Stimulated activated CD8-positive, alpha-beta memory T cell treated with anti-CD3 and anti-CD28 coated beads, Interleukin-7, amount 100 ng/mL, for 4 hours (primary cell): ENCODE data around the gene MRPL58.
"Not testable (repeated sequence)": the region's sequence is repeated elsewhere in the genome, so short reads cannot be mapped to it uniquely, and the experiment has no call there.

Experiments used
- DNase-seq, 2 donors: peaks; one replicate each; pipeline ENCODE4 v3.0.0-alpha.2; 2020; ENCODE audit warnings: low read depth in 2 of 2

Gene MRPL58

DNA sequence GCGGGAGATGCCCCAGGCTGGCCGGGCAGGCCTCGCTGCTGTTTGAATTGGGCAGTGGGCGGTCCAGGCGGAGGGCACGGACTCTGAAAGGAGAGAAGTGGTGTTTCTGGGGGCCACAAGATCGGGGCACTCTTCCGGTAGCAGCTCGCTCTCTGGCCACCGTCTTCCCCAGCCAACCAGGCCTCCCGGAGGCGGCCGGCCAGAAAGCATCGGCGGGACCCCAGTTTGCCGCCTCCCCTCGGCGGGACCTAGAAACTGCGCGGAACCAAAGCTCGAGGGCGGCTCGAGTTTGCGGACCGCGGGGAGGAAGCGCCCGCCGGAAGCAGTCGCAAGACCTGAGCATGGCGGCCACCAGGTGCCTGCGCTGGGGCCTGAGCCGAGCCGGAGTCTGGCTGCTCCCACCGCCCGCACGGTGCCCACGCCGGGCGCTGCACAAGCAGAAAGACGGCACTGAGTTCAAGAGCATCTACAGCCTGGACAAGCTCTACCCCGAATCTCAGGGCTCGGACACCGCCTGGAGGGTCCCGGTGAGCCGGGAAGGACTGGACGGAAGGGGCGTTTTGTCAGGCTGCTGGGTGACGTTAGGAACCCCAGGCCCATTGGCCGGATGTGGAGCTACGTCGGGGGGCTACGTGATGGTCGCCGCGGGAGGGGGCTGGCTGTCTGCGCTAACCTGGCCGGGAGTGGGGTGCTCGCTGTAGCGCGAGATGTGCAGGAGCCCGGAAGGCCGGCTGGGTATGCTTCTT, at the start of gene MRPL58:
Gene MRPL58 (plus strand): TSS at position 325 of the 746 bp plus-strand sequence. CDS start 17 bp downstream, at position 342.
- DNase-seq: peak; percentile 48 to 76

- DNase-seq: no peak
Measured at GRCh38 chr17:74963656-74964055, 48.8 kb upstream of the MRPL58 start.

DNA sequence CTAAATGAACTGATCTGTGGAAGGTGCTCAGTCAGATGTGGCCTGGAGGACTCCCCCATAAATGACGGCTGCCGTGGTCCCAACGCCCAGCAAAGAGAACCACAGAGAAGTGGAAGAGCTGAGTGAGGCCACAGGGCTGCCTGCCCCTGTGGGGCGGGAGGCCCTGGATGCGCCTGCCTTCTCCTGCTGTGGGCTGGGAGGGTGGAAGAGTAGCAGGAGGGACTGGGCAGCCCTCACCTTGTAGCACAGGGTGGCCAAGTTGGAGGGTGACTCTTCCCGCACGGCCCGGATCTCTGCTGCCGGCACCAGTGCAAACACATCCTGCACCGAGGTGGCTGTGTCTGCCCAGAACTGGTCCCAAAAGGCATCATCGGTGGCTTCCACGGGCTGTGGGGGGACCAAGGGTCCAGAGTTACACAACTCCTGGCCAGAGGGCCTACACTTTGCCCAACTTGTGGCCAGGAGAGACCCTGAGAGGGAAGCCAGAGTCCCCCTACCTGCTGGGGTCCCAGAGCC, 48.2 kb upstream of the MRPL58 start:
- DNase-seq: no peak

DNA sequence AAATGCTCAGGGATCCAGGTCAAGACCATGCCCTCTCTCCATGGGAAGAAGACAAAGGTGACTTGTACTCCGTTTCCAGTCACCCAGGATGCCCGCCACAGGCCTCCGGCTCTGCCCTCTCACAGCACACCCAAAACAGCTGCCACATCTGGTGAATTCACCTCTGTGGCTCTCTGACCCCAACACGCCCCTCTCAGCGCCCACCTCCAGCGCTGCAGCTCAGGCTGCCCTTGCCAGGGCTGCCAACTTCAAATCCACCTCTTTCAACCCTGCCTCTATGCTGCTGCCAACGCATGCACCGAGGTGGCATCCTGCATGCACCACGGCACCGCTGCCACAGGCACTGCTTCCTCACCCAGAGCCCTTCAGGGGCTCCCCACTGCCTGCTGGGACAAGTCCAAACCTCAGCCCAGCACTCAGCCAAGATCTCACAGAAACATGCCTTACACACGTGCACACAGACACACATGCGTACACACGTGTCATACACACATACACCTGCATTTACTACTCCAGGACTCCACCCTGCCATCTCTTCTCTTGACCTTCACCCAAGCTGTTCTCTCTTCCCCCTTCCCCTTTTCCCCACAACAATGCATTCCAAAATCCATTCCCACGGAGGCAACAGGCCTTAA, 47.4 kb upstream of the MRPL58 start:
- no peak for DNase-seq

GRCh38 chr17:74968361-74968780, 44.1 kb upstream of the MRPL58 start:
- DNase-seq: no peak

GRCh38 chr17:74969501-74969900, 43.0 kb upstream of the MRPL58 start:
- DNase-seq: not testable (repeated sequence)

DNA sequence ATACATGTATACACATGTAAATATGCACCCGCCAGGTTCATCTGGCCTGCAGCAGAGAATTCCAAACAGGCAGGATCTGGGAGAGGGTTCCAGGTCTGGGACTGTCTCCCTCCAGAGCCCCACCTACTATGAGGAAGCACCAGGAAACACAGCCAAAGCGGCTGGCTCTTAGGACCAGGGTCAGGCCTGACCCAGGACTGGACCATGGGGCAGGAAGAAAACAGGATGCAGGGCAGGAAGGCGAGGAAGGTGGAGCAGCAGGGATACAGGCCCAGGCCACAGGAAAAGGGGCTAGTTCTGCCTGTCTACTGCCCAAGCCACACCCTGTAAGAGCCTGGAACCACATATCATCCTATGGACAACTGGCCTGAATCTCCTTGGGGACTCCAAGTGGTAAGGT, 42.1 kb upstream of the MRPL58 start:
- DNase-seq: no peak

GRCh38 chr17:74971069-74971841, 41.2 kb upstream of the MRPL58 start:
- no peak for DNase-seq

DNA sequence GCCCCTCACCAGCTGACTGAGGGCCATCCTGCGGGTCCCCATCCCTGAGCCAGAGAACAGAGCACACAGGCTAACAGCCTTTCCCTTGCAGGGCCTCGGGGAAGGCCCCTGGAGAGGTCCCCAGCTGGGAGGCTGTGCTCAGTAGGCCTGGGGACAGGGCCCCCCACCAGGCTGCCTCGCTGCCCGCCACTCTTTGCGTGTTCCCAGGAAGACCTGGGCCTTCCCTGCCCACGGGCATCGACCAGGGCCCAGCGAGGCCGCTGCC, 40.7 kb upstream of the MRPL58 start:
- no peak for DNase-seq

DNA sequence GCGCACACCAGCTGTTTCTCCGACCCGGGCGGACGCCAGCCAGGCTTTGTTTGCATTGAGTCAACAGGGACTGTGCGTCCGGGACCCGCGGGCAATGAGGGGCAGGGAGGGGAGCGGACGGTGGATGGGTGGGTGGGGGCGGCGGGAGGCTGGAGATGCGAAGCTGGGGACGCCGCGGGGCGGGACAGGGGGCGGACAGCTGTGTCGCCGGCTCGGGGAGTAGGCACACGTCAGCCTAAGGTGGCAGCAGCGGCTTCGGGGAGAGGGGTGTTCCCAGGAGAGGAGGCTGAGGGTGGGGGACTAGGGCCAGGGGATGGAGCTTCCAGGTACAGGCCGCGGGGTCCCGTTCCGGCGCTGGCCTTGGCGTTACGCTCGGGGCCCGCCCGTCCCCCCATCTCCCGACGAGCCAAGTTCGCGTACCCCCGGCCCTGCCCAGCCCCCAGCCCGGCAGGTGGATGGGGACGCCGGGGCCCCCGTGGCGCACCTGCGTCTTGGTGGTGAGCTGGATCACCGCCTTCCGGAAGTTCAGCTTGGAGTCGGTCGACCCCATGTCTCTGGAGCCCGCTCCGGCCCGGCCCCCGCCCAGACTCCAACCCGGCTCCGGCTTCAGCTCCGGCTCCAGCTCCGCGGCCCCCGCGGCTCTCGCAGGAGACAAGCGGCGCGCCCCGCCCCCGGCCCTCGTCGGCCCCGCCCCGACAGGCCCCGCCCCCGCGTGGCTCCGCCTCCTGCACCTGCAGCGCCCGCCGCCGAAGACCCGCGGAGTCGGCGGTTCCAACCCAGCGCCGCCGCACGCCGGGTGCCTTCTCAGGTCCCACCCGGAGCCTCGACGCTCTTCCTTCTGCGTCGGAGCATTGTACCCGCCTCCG, 40.1 kb upstream of the MRPL58 start, which contains the start of gene HID1:
Gene HID1 (minus strand): TSS at position 653 of the 866 bp plus-strand sequence. CDS start 103 bp downstream, at position 550.
- peak; percentile 51 to 76 for DNase-seq

- DNase-seq: no peak
Measured at GRCh38 chr17:74972973-74973328, 39.5 kb upstream of the MRPL58 start.

GRCh38 chr17:74975943-74976342, 36.5 kb upstream of the MRPL58 start:
- DNase-seq: no peak

- no peak for DNase-seq
Measured at GRCh38 chr17:74977802-74978201, 34.7 kb upstream of the MRPL58 start.

DNA sequence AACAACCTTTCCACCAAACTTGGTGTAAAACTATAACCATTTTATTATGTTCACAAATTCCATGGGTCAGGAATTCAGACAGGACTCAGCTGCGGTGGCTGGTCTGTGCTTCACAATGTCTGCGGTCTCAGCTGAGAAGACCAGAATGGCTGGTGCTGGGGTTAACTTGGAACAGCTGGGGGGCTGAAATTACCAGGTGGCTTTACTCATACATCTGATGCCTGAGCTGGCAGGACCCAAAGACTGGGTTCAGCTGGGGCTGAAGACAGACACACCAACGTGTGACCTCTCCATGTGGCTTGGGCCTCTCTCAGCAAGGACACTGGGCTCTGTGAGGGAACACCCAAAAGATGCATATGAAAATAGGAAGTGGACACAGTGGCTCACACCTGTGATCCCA, 34.2 kb upstream of the MRPL58 start:
- no peak for DNase-seq

- DNase-seq: no peak
Measured at GRCh38 chr17:74979408-74980146, 32.9 kb upstream of the MRPL58 start.

DNA sequence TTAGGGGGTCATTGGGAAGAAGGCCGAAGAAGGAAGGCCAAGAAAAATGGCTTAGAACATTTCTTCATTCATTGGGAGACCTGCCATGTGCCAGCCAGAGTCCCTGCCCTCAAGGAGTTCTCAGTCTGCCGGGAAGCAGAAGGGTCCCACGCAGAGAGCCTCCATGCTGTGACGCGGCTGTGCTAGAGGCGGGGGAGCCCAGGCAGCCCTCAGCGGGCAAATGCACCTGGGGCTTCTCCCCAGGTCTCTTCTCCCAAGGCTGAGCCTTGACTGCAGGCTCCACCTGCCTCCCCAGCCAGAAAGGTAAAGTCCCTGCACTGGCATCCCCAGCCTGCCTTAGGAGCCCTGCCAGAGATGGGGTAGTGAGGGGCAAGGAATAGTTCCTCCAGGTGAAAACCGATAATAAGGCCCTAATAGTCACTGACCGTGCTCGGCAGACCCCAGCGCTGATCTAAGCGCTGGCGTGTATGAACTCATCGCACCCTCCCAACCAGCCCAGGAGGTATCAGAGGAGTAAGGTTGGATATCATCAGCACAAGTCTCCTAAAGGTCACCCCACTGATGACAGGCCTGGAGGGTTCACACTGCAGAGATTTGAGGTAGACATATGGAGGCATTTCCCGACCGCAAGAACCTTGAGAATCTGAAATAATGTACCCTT, 31.0 kb upstream of the MRPL58 start:
- no peak for DNase-seq

DNA sequence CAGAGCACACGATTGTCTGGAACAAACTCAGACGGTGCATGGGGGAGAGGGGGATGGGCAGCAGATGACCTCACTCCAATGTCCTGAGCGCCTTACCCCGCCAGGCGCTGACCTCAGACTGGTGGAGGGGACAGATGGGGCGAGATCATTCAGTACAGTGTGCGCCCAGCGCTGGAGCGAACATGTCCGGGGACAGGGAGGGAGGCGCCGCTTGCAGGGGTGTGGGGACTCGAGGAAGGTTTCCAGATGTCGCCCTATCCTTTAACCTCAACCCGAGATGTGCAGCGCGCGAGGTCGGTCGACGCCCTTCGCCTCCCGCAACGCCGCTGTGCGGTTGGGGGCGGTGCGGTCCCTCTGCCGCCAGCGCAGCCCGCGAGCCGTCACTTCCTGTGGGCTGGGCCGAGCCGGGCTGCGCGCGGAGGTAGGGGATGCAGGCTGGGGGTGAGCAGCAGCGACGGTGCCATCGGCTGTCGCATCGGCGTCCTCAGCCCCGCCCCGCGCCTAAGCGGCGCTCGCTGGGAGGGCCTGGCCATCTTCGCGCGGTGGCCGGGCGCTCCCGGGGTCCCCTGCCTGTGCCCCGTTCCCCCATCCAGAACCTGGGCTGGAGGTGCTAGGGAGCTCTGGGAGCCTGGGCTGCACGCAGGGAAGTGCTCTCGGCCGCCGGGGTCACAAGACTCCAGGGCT, 30.3 kb upstream of the MRPL58 start:
- peak; percentile 45 to 74 for DNase-seq

- DNase-seq: not testable (repeated sequence)
Measured at GRCh38 chr17:74982663-74983313, 29.7 kb upstream of the MRPL58 start.

DNA sequence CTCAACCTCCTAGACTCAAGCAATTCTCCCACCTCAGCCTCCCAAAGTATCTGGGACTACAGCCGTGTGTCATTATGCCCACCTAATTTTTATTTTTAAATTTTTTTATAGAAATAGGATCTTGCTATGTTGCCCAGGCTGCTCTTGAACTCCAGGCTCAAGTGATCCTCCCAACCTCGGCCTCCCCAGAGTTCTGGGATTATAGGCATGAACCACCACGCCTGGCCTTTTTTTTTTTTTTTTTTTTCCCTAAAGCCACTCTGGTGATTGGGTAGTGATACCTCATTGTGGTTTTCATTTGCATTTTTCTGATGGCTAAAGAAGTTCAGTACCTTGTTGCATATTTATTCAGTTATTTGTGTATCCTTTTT, 26.3 kb upstream of the MRPL58 start:
- DNase-seq: no peak
